HCT116 (cell line): Measurements from ENCODE around the gene ZBTB42. TPM values are rescaled to one million over a fixed set of nuclear protein-coding genes. Genes with fewer than 3 reads are reported as not detected.

Experiments used
- ATAC-seq: fragments of 200-7000 bp; cut with Tn5 transposase; 2 replicates; pipeline ENCODE4 v1.9.1; 2020; ENCODE audit warnings: mild to moderate bottlenecking, moderate library complexity
- BruUV-seq: library from RNA; stranded (reverse); fragments of 400-500 nt; replicated peaks from 2 replicates; lab custom pipeline; 2021; lab: Mats Ljungman, UMichigan
- CTCF ChIA-PET: fragments of 300-600 bp; sonication (Branson Sonifier 250); formaldehyde crosslinking; loops from one replicate; lab custom pipeline; 2021; ENCODE audit warnings: antibody characterized with exemption; lab: Charles Lee
- POLR2A ChIA-PET: fragments of 300-600, 350-600 bp; sonication (Branson Sonifier 250); formaldehyde crosslinking; loops from one replicate; lab custom pipeline; 2021; ENCODE audit warnings: antibody characterized with exemption; lab: Charles Lee
- RAD21 ChIA-PET, 2 experiments: fragments of 300-600 bp; sonication (Branson Sonifier 250); formaldehyde crosslinking; loops; one replicate each; lab custom pipeline; 2023; ENCODE audit warnings: low total read pairs in 2 of 2; ENCODE audit not compliant: uncharacterized antibody in 2 of 2, unreplicated experiment in 2 of 2, low non-redundant PET in 1 of 2; lab: Charles Lee
- DNase-seq: peaks from one replicate; pipeline ENCODE4 v3.0.0-alpha.2; 2010; ENCODE audit warnings: low read depth, low spot score
- H2AFZ ChIP-seq: fragments of 200-600 bp; shearing (Covaris generic), sonication (generic); 2 replicates; pipeline ENCODE4 v1.6.1; 2017; ENCODE audit warnings: low read depth, mixed run types, mixed read lengths, antibody characterized with exemption, low read length; ENCODE audit not compliant: poor library complexity, severe bottlenecking
- H3K27ac ChIP-seq: 2 replicates; pipeline ENCODE4 v1.5.1; 2012; ENCODE audit warnings: low read depth, low read length
- H3K27me3 ChIP-seq: fragments of 200-600 bp; sonication (generic); 2 replicates; pipeline ENCODE4 v1.6.1; 2016; ENCODE audit warnings: mixed run types, low read length, mixed read lengths; ENCODE audit not compliant: insufficient read depth
- H3K36me3 ChIP-seq, 2 experiments: fragments of 200-500 bp in 1 of 2; fragments of 200-600 bp in 1 of 2; sonication (Bioruptor generic) in 1 of 2; sonication (generic) in 1 of 2; 2 replicates each; pipeline versions ENCODE4 v1.5.1 to v1.6.1; 2014 to 2016; ENCODE audit warnings: low read length in 2 of 2, inconsistent platforms in 1 of 2, mixed read lengths in 1 of 2, mixed run types in 1 of 2; ENCODE audit not compliant: insufficient read depth in 2 of 2, control insufficient read depth in 1 of 2
- H3K4me1 ChIP-seq, 2 experiments: fragments of 200-600 bp in 1 of 2; sonication (generic) in 1 of 2; 2 replicates each; pipeline versions ENCODE4 v1.5.1 to v1.6.1; 2012 to 2017; ENCODE audit warnings: low read length in 2 of 2, inconsistent platforms in 1 of 2, mild to moderate bottlenecking in 1 of 2, mixed read lengths in 1 of 2, mixed run types in 1 of 2, moderate library complexity in 1 of 2; ENCODE audit not compliant: insufficient read depth in 2 of 2, control insufficient read depth in 1 of 2
- H3K4me2 ChIP-seq: fragments of 200-600 bp; sonication (generic); 2 replicates; pipeline ENCODE4 v1.6.1; 2017; ENCODE audit warnings: mixed run types, low read length, mixed read lengths
- H3K4me3 ChIP-seq, 2 experiments: fragments of 200-600 bp in 1 of 2; sonication (generic) in 1 of 2; replicated peaks in 1 of 2; 2 replicates each; pipeline ENCODE4 v1.5.1; 2011 to 2016; ENCODE audit warnings: low read length in 2 of 2, control low read depth in 1 of 2, low read depth in 1 of 2, mild to moderate bottlenecking in 1 of 2, mixed read lengths in 1 of 2, mixed run types in 1 of 2
- H3K79me2 ChIP-seq: fragments of 200-600 bp; sonication (generic); 2 replicates; pipeline ENCODE4 v1.6.1; 2017; ENCODE audit warnings: mild to moderate bottlenecking, mixed run types, low read length, moderate library complexity, mixed read lengths; ENCODE audit not compliant: insufficient read depth
- H3K9ac ChIP-seq: fragments of 200-600 bp; sonication (generic); 2 replicates; pipeline ENCODE4 v1.6.1; 2016; ENCODE audit warnings: low read length, mixed read lengths
- H3K9me2 ChIP-seq: fragments of 200-600 bp; sonication (generic), shearing (Covaris generic); 2 replicates; pipeline ENCODE4 v1.6.1; 2017; ENCODE audit warnings: mixed run types, mild to moderate bottlenecking, moderate library complexity; ENCODE audit not compliant: insufficient read depth
- H3K9me3 ChIP-seq, 2 experiments: fragments of 200-500 bp in 1 of 2; fragments of 200-600 bp in 1 of 2; sonication (Bioruptor generic) in 1 of 2; sonication (generic) in 1 of 2; 2 replicates each; pipeline ENCODE4 v1.6.1; 2014 to 2017; ENCODE audit warnings: low read length in 2 of 2, mixed read lengths in 2 of 2, inconsistent platforms in 1 of 2, low read depth in 1 of 2, mild to moderate bottlenecking in 1 of 2, mixed run types in 1 of 2, moderate library complexity in 1 of 2; ENCODE audit not compliant: control insufficient read depth in 1 of 2, insufficient read depth in 1 of 2
- H4K20me1 ChIP-seq: fragments of 200-600 bp; sonication (generic), shearing (Covaris generic); 2 replicates; pipeline ENCODE4 v1.6.1; 2017; ENCODE audit warnings: mixed run types, mild to moderate bottlenecking, moderate library complexity; ENCODE audit not compliant: insufficient read depth
- ATF3 ChIP-seq: IDR thresholded peaks from 2 replicates; pipeline ENCODE4 v1.6.1; 2012
- CEBPB ChIP-seq: IDR thresholded peaks from 2 replicates; pipeline ENCODE4 v1.6.1; 2012; ENCODE audit warnings: low read depth
- CTCF ChIP-seq, 3 experiments: fragments of 200-600 bp in 1 of 3; sonication (generic) in 1 of 3; IDR thresholded peaks in 2 of 3; conservative IDR thresholded peaks in 1 of 3; 2 replicates each; pipeline ENCODE4 v1.5.1; 2012 to 2017; ENCODE audit warnings: low read depth in 2 of 3, low read length in 2 of 3, antibody characterized with exemption in 1 of 3, borderline replicate concordance in 1 of 3, control low read depth in 1 of 3, mild to moderate bottlenecking in 1 of 3, mixed read lengths in 1 of 3, mixed run types in 1 of 3, moderate library complexity in 1 of 3; ENCODE audit not compliant: insufficient read depth in 1 of 3
- ELF1 ChIP-seq: IDR thresholded peaks from 2 replicates; pipeline ENCODE4 v1.6.1; 2012; ENCODE audit warnings: low read depth, borderline replicate concordance
- EZH2phosphoT487 ChIP-seq: fragments of 200-600 bp; IDR thresholded peaks from 2 replicates; pipeline ENCODE4 v1.6.1; 2018; ENCODE audit warnings: antibody characterized with exemption, borderline replicate concordance
- FOSL1 ChIP-seq: IDR thresholded peaks from 2 replicates; pipeline ENCODE4 v1.6.1; 2012; ENCODE audit warnings: low read depth
- JUND ChIP-seq: IDR thresholded peaks from 2 replicates; pipeline ENCODE4 v1.6.1; 2012
- MAX ChIP-seq: IDR thresholded peaks from 2 replicates; pipeline ENCODE4 v1.6.1; 2012
- POLR2A ChIP-seq: IDR thresholded peaks from 2 replicates; pipeline ENCODE4 v1.7.0; 2011; ENCODE audit warnings: borderline replicate concordance; ENCODE audit not compliant: insufficient read depth, insufficient read length; ENCODE audit errors: extremely low read depth
- SIN3A ChIP-seq: IDR thresholded peaks from 2 replicates; pipeline ENCODE4 v1.6.1; 2012; ENCODE audit warnings: low read depth
- SP1 ChIP-seq: IDR thresholded peaks from 2 replicates; pipeline ENCODE4 v1.6.1; 2012; ENCODE audit warnings: low read depth
- ZBTB33 ChIP-seq: IDR thresholded peaks from 2 replicates; pipeline ENCODE4 v1.6.1; 2011; ENCODE audit warnings: mild to moderate bottlenecking, low read length, moderate library complexity; ENCODE audit not compliant: insufficient replicate concordance; ENCODE audit errors: extremely low read depth
- intact Hi-C: fragments of 100-400 bp; cut with micrococcal nuclease; formaldehyde crosslinking; loops from 2 replicates; pipeline ENCODE4 v1.10.0; 2022
- total RNA-seq: library from RNA; stranded (reverse); gene quantifications from one replicate; pipeline ENCODE4 v1.2.1, GENCODE V29; 2021; ENCODE audit not compliant: unreplicated experiment

The ZBTB42 gene
- total RNA-seq, 1 experiment from 2014 or later: 4.4 TPM

- H3K27ac ChIP-seq: no peak overlapping the region
- peaks cover 0 to 2% of the 10 kb centered on the region in 2 experiments; a peak in 1 of 4 replicates for H3K36me3 ChIP-seq
- POLR2A ChIA-PET: interaction anchor here (0.7 to 1.1 kb wide), 3 partner anchors 12 to 16 kb away, joined by 3 read pairs; partner anchors contain the start of gene SIVA1
- RAD21 ChIA-PET: interaction anchor here in 1 of 2 experiments (0.6 kb wide), 1 partner anchor 62 kb away, joined by 4 read pairs; no protein-coding TSS in a partner anchor
- H3K27me3 ChIP-seq: no peaks in the 10 kb centered on the region
- H3K4me2 ChIP-seq: no peak overlapping the region
- no peaks in the 10 kb centered on the region for H4K20me1 ChIP-seq
- no TSS peak for BruUV-seq
- ATAC-seq (no peak), DNase-seq (no peak)
- TF ChIP-seq SP1: no peak
- no peak for TF ChIP-seq MAX
- CTCF ChIA-PET: interaction anchor here (1.6 kb wide), 1 partner anchor 13 kb away, joined by 6 read pairs; the partner anchor contains the start of gene SIVA1
- H3K4me3 ChIP-seq: no peak overlapping the region
- no peaks in the 10 kb centered on the region for H3K79me2 ChIP-seq
- intact Hi-C loops: no loop called here
- H3K9me2 ChIP-seq: no peaks in the 10 kb centered on the region
- H2AFZ ChIP-seq: no peak overlapping the region
- peaks cover 3 to 9% of the 10 kb centered on the region in 2 experiments; a peak in 3 of 4 replicates for H3K4me1 ChIP-seq
- no peak overlapping the region for H3K9ac ChIP-seq
- H3K9me3 ChIP-seq: no peaks in the 10 kb centered on the region
These were observed 35.4 kb upstream of the ZBTB42 start for GRCh38 chr14:104765517-104765916.

GRCh38 chr14:104766256-104766862 is 34.5 kb upstream of the ZBTB42 start:
- H3K79me2 ChIP-seq: no peaks in the 10 kb centered on the region
- no peak for TF ChIP-seq CTCF (IDR thresholded peaks at IDR 0.05 in 2 of 3, conservative IDR thresholded peaks at IDR 0.05 in 1 of 3; ENCODE audit: borderline replicate concordance in 1 of 3, insufficient read depth in 1 of 3, low read depth in 2 of 3, low read length in 2 of 3)
- TF ChIP-seq SIN3A: no peak
- TF ChIP-seq POLR2A: no peak
- no peak for TF ChIP-seq ZBTB33
- TF ChIP-seq EZH2phosphoT487: no peak
- TF ChIP-seq CEBPB: no peak
- TF ChIP-seq FOSL1: no peak
- TF ChIP-seq JUND: no peak
- no peak for TF ChIP-seq ELF1
- no peak for TF ChIP-seq MAX
- TF ChIP-seq ATF3: no peak
- no peaks in the 10 kb centered on the region for H4K20me1 ChIP-seq
- POLR2A ChIA-PET: interaction anchor here (1.1 kb wide), 1 partner anchor 13 kb away, joined by 3 read pairs; the partner anchor contains the start of gene SIVA1
- H3K4me3 ChIP-seq: no peak overlapping the region
- H3K27me3 ChIP-seq: no peaks in the 10 kb centered on the region
- DNase-seq (no peak), ATAC-seq (no peak)
- peaks cover 0 to 4% of the 10 kb centered on the region in 2 experiments; a peak in 2 of 4 replicates for H3K9me3 ChIP-seq
- peaks cover 3 to 9% of the 10 kb centered on the region in 2 experiments; a peak in 3 of 4 replicates for H3K4me1 ChIP-seq
- RAD21 ChIA-PET: interaction anchor here in 1 of 2 experiments (0.6 kb wide), 1 partner anchor 61 kb away, joined by 4 read pairs; no protein-coding TSS in a partner anchor
- peaks cover 0 to 11% of the 10 kb centered on the region in 2 experiments; a peak in 3 of 4 replicates for H3K36me3 ChIP-seq
- no TSS peak for BruUV-seq
- H3K4me2 ChIP-seq: no peak overlapping the region
- CTCF ChIA-PET: interaction anchor here (0.8 to 1.6 kb wide), 2 partner anchors 13 to 60 kb away, joined by 3 to 6 read pairs; partner anchors contain the start of gene SIVA1
- H2AFZ ChIP-seq: no peak overlapping the region
- no peaks in the 10 kb centered on the region for H3K9me2 ChIP-seq
- no peak overlapping the region for H3K27ac ChIP-seq
- intact Hi-C loops: no loop called here
- no peak overlapping the region for H3K9ac ChIP-seq
